Caco-2 (cell line): Measurements from ENCODE around the gene IMMP2L. TPM values are rescaled to one million over a fixed set of nuclear protein-coding genes. Genes with fewer than 3 reads are reported as not detected.

ENCODE experiments used
- BruUV-seq: library from RNA; stranded (reverse); fragments of 400-500 nt; replicated peaks from 2 replicates; lab custom pipeline; 2021; lab: Mats Ljungman, UMichigan
- CTCF ChIA-PET: fragments of 300-600 bp; sonication (Branson Sonifier 250); formaldehyde crosslinking; loops from one replicate; lab custom pipeline; 2022; ENCODE audit warnings: antibody characterized with exemption; lab: Charles Lee
- POLR2A ChIA-PET: fragments of 300-600 bp; sonication (Branson Sonifier 250); formaldehyde crosslinking; loops from one replicate; lab custom pipeline; 2022; ENCODE audit warnings: antibody characterized with exemption; lab: Charles Lee
- DNase-seq, 2 experiments: peaks; one replicate each; pipeline versions ENCODE4 v3.0.0 to v3.0.0-alpha.2; 2020 to 2022
- H3K27me3 ChIP-seq: replicated peaks from 2 replicates; pipeline ENCODE4 v1.6.0; 2011; ENCODE audit warnings: low read length; ENCODE audit not compliant: control insufficient read depth, insufficient read depth
- H3K36me3 ChIP-seq: 2 replicates; pipeline ENCODE4 v1.5.1; 2011; ENCODE audit warnings: low read length; ENCODE audit not compliant: control insufficient read depth, insufficient read depth
- H3K4me1 ChIP-seq: fragments of 250-450 bp; sonication (Bioruptor Pico); 2 replicates; pipeline ENCODE4 v1.5.1; 2020; ENCODE audit warnings: mild to moderate bottlenecking
- H3K4me3 ChIP-seq: 2 replicates; pipeline ENCODE4 v1.5.1; 2011; ENCODE audit warnings: low read depth, mild to moderate bottlenecking, control low read depth, low read length
- H3K9me3 ChIP-seq: fragments of 250-450 bp; sonication (Bioruptor Pico); 2 replicates; pipeline ENCODE4 v1.5.1; 2020; ENCODE audit warnings: mild to moderate bottlenecking, moderate library complexity
- H3K27ac Mint-ChIP-seq: one replicate; pipeline ENCODE4 v1.8.0; 2022; ENCODE audit warnings: mixed read lengths; ENCODE audit not compliant: unreplicated experiment
- H3K27me3 Mint-ChIP-seq: one replicate; pipeline ENCODE4 v1.8.0; 2022; ENCODE audit warnings: mixed read lengths; ENCODE audit not compliant: insufficient read depth, unreplicated experiment
- H3K36me3 Mint-ChIP-seq: one replicate; pipeline ENCODE4 v1.8.0; 2022; ENCODE audit warnings: mild to moderate bottlenecking, mixed read lengths; ENCODE audit not compliant: insufficient read depth, unreplicated experiment
- H3K4me1 Mint-ChIP-seq: one replicate; pipeline ENCODE4 v1.8.0; 2022; ENCODE audit warnings: low read depth, mixed read lengths; ENCODE audit not compliant: unreplicated experiment
- H3K4me3 Mint-ChIP-seq: one replicate; pipeline ENCODE4 v1.8.0; 2022; ENCODE audit warnings: mild to moderate bottlenecking, moderate library complexity, mixed read lengths; ENCODE audit not compliant: unreplicated experiment
- H3K9me3 Mint-ChIP-seq: one replicate; pipeline ENCODE4 v1.8.0; 2022; ENCODE audit warnings: mixed read lengths; ENCODE audit not compliant: unreplicated experiment
- CTCF ChIP-seq, 2 experiments: fragments of 200-600 bp in 1 of 2; IDR thresholded peaks; 1 replicate in 1 of 2; 2 replicates in 1 of 2; pipeline versions ENCODE4 v1.5.1 to v1.8.0; 2011 to 2022; ENCODE audit warnings: antibody characterized with exemption in 1 of 2, control low read depth in 1 of 2, inconsistent platforms in 1 of 2, low read depth in 1 of 2, low read length in 1 of 2, mild to moderate bottlenecking in 1 of 2, moderate library complexity in 1 of 2; ENCODE audit not compliant: insufficient read depth in 1 of 2, severe bottlenecking in 1 of 2, unreplicated experiment in 1 of 2
- intact Hi-C: fragments of 100-400 bp; cut with micrococcal nuclease; formaldehyde crosslinking; loops from one replicate; pipeline ENCODE4 v1.10.0; 2022; ENCODE audit not compliant: unreplicated experiment
- total RNA-seq: library from RNA; stranded (reverse); gene quantifications from 2 replicates; pipeline ENCODE4 v1.2.3, GENCODE V29; 2022

Gene IMMP2L
- total RNA-seq, 1 experiment from 2014 or later, result 9.5 TPM

- Mint-ChIP-seq H3K4me3 (peak overlapping the region; percentile 92), H3K27ac (peak overlapping the region; percentile 89), H3K9me3 (no peaks in the 10 kb centered on the region), H3K4me1 (peaks cover 6% of the 10 kb centered on the region), H3K27me3 (no peaks in the 10 kb centered on the region), H3K36me3 (peaks cover 5% of the 10 kb centered on the region)
- no peak for TF ChIP-seq CTCF (IDR thresholded peaks at IDR 0.05; ENCODE audit: insufficient read depth in 1 of 2, low read depth in 1 of 2, low read length in 1 of 2, severe bottlenecking in 1 of 2, unreplicated experiment in 1 of 2)
- H3K9me3 ChIP-seq, result no peaks in the 10 kb centered on the region
- intact Hi-C loops, result loop anchor here (5.0 to 10.0 kb wide), 4 partner anchors 134 to 891 kb away; partner anchors contain the start of genes IFRD1 and LRRN3
- peaks cover 15% of the 10 kb centered on the region for H3K4me1 ChIP-seq
- no TSS peak for BruUV-seq
- POLR2A ChIA-PET, result no interaction called here
- peak overlapping the region; percentile 85 for H3K4me3 ChIP-seq
- no peaks in the 10 kb centered on the region for H3K36me3 ChIP-seq
- DNase-seq, result peak in 1 of 2 experiments; percentile 22
- CTCF ChIA-PET, result no interaction called here
- H3K27me3 ChIP-seq, result no peaks in the 10 kb centered on the region
Measured at GRCh38 chr7:111560773-111561653, 1.3 kb downstream of the IMMP2L start.

GRCh38 chr7:111558991-111559390, 3.3 kb downstream of the IMMP2L start:
- intact Hi-C loops, result no loop called here
- DNase-seq, result no peak
- CTCF ChIA-PET, result no interaction called here
- H3K9me3 ChIP-seq, result no peaks in the 10 kb centered on the region
- peaks cover 15% of the 10 kb centered on the region for H3K4me1 ChIP-seq
- POLR2A ChIA-PET, result no interaction called here
- Mint-ChIP-seq H3K36me3 (peaks cover 5% of the 10 kb centered on the region), H3K27me3 (no peaks in the 10 kb centered on the region), H3K4me3 (no peak overlapping the region), H3K9me3 (no peaks in the 10 kb centered on the region), H3K27ac (no peak overlapping the region), H3K4me1 (peaks cover 6% of the 10 kb centered on the region)
- no peaks in the 10 kb centered on the region for H3K27me3 ChIP-seq
- TF ChIP-seq CTCF (IDR thresholded peaks at IDR 0.05; ENCODE audit: insufficient read depth in 1 of 2, low read depth in 1 of 2, low read length in 1 of 2, severe bottlenecking in 1 of 2, unreplicated experiment in 1 of 2), result no peak
- H3K4me3 ChIP-seq, result no peak overlapping the region
- BruUV-seq, result no TSS peak
- H3K36me3 ChIP-seq, result no peaks in the 10 kb centered on the region

GRCh38 chr7:111556977-111557376, 5.3 kb downstream of the IMMP2L start:
- Mint-ChIP-seq H3K36me3 (no peaks in the 10 kb centered on the region), H3K4me1 (peaks cover 6% of the 10 kb centered on the region), H3K27me3 (no peaks in the 10 kb centered on the region), H3K4me3 (no peak overlapping the region), H3K9me3 (no peaks in the 10 kb centered on the region), H3K27ac (no peak overlapping the region)
- no peaks in the 10 kb centered on the region for H3K9me3 ChIP-seq
- ChIA-PET CTCF (no interaction called here), POLR2A (no interaction called here)
- peaks cover 15% of the 10 kb centered on the region for H3K4me1 ChIP-seq
- intact Hi-C loops, result no loop called here
- H3K36me3 ChIP-seq, result no peaks in the 10 kb centered on the region
- no peak for TF ChIP-seq CTCF (IDR thresholded peaks at IDR 0.05; ENCODE audit: insufficient read depth in 1 of 2, low read depth in 1 of 2, low read length in 1 of 2, severe bottlenecking in 1 of 2, unreplicated experiment in 1 of 2)
- no peak for DNase-seq
- no TSS peak for BruUV-seq
- no peaks in the 10 kb centered on the region for H3K27me3 ChIP-seq
- H3K4me3 ChIP-seq, result no peak overlapping the region
